Keratinocyte (primary cell): Measurements from ENCODE around the gene SGK2.

Source experiments
- CTCF ChIP-seq, 3 experiments: IDR thresholded peaks in 1 of 3; conservative IDR thresholded peaks in 1 of 3; optimal IDR thresholded peaks in 1 of 3; 2 replicates in 2 of 3; 3 replicates in 1 of 3; pipeline versions ENCODE3 to v1.5.1; 2011; ENCODE audit warnings: low read length in 3 of 3, mild to moderate bottlenecking in 3 of 3, moderate library complexity in 2 of 3, control low read depth in 1 of 3, inconsistent platforms in 1 of 3; ENCODE audit not compliant: insufficient read depth in 2 of 3; ENCODE audit errors: extremely low read depth in 1 of 3
- EZH2 ChIP-seq: IDR thresholded peaks from one replicate; pipeline ENCODE4 v1.6.1; 2012; ENCODE audit warnings: inconsistent platforms, mild to moderate bottlenecking, low read length, moderate library complexity

DNA sequence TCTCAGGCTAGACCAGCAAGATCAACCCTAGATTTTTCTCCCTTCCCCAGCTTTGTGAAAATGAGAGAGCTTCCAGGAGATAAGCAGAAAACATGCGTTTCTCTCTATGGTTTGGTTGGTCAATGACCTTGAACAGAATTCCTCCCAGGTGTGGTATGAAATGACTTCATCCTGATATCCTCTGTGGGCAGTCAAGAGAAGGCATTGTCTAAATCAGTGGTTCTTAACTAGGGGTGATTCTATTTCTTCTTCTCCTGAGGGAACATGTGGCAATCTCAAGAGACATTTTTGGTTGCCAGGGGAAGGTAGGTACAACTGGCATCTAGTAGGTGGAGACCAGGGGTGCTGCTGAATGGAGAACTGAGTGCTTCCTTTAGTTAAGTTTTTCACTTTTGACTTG is 44.3 kb downstream of the SGK2 start:
- TF ChIP-seq CTCF (optimal IDR thresholded peaks at IDR 0.05 in 1 of 3, IDR thresholded peaks at IDR 0.05 in 1 of 3, conservative IDR thresholded peaks at IDR 0.05 in 1 of 3; ENCODE audit: extremely low read depth in 1 of 3, insufficient read depth in 2 of 3, low read length in 3 of 3) (no peak), EZH2 (no peak)
